Epithelial cell of esophagus (primary cell): ENCODE measurements around the gene ETFBKMT.
A peak's percentile ranks its signal among the peaks of the same experiment; 100 is the strongest.

Source experiments
- DNase-seq: peaks from one replicate; pipeline ENCODE4 v3.0.0; 2010; ENCODE audit warnings: low read depth
- H3K4me3 ChIP-seq: 2 replicates; pipeline ENCODE4 v1.5.1; 2011; ENCODE audit warnings: mild to moderate bottlenecking, low read length, control low read depth
- CTCF ChIP-seq: IDR thresholded peaks from 2 replicates; pipeline ENCODE4 v1.5.1; 2011; ENCODE audit warnings: low read depth, mild to moderate bottlenecking, low read length, control low read depth, inconsistent platforms; ENCODE audit not compliant: insufficient read depth; ENCODE audit errors: missing control alignments

ETFBKMT gene

GRCh38 chr12:31641509-31642090 is 17.9 kb upstream of the ETFBKMT start:
- no peak overlapping the region for H3K4me3 ChIP-seq
- DNase-seq, result no peak
- no peak for TF ChIP-seq CTCF

GRCh38 chr12:31644536-31644935 is 15.0 kb upstream of the ETFBKMT start:
- TF ChIP-seq CTCF, result no peak
- DNase-seq, result peak; percentile 26
- H3K4me3 ChIP-seq, result no peak overlapping the region

- DNase-seq, result no peak
- no peak for TF ChIP-seq CTCF
- no peak overlapping the region for H3K4me3 ChIP-seq
Observed at GRCh38 chr12:31645924-31646323, 13.6 kb upstream of the ETFBKMT start.

GRCh38 chr12:31647086-31647491 is 12.4 kb upstream of the ETFBKMT start:
- H3K4me3 ChIP-seq, result no peak overlapping the region
- DNase-seq, result peak; percentile 79
- no peak for TF ChIP-seq CTCF

- peak; percentile 9 for DNase-seq
- H3K4me3 ChIP-seq, result no peak overlapping the region
- TF ChIP-seq CTCF, result no peak
Observed at GRCh38 chr12:31650918-31651317, 8.6 kb upstream of the ETFBKMT start.

- no peak overlapping the region for H3K4me3 ChIP-seq
Observed at GRCh38 chr12:31651893-31652521, 7.5 kb upstream of the ETFBKMT start.

More at GRCh38 chr12:31651893-31652521, 7.5 kb upstream of the ETFBKMT start:
- DNase-seq, result no peak
- TF ChIP-seq CTCF, result no peak
